Heart left ventricle (tissue), 16 donors: ENCODE results near the gene TMEM217. TPM values are rescaled to one million over a fixed set of nuclear protein-coding genes. Genes with fewer than 3 reads are reported as not detected.

ENCODE experiments used
- ATAC-seq, 4 donors: fragments of 200-7000 bp; cut with Tn5 transposase; one replicate each; pipeline ENCODE4 v1.9.1; 2020 to 2022; ENCODE audit warnings: moderate library complexity in 4 of 4, mild to moderate bottlenecking in 3 of 4, moderate number of reproducible peaks in 1 of 4
- DNase-seq, 5 donors: peaks; one replicate each; pipeline ENCODE4 v3.0.0-alpha.2; 2020
- H3K27ac ChIP-seq, 12 donors: fragments of 200-600 bp; sonication (generic) in 4 of 12; one replicate each; pipeline versions ENCODE4 v1.5.0 to v1.8.0; 2016 to 2022; ENCODE audit warnings: mild to moderate bottlenecking in 2 of 12
- H3K27me3 ChIP-seq, 9 donors: fragments of 200-600 bp; sonication (generic) in 2 of 9; one replicate each; pipeline versions ENCODE4 v1.5.1 to v1.8.0; 2016 to 2022; ENCODE audit warnings: mild to moderate bottlenecking in 3 of 9
- H3K36me3 ChIP-seq, 9 donors: fragments of 200-600 bp; sonication (generic) in 2 of 9; one replicate each; pipeline versions ENCODE4 v1.5.0 to v1.8.0; 2018 to 2022; ENCODE audit warnings: mild to moderate bottlenecking in 2 of 9
- H3K4me1 ChIP-seq, 12 donors: fragments of 200-600 bp; sonication (generic) in 4 of 12; one replicate each; pipeline versions ENCODE4 v1.5.0 to v1.8.0; 2016 to 2022; ENCODE audit warnings: mild to moderate bottlenecking in 3 of 12
- H3K4me3 ChIP-seq, 12 donors: fragments of 200-600 bp; sonication (generic) in 4 of 12; one replicate each; pipeline versions ENCODE4 v1.5.0 to v1.8.0; 2017 to 2022; ENCODE audit warnings: mild to moderate bottlenecking in 9 of 12, moderate library complexity in 4 of 12
- H3K9me3 ChIP-seq, 12 donors: fragments of 200-600 bp; sonication (generic) in 4 of 12; one replicate each; pipeline versions ENCODE4 v1.5.0 to v1.8.0; 2016 to 2022; ENCODE audit warnings: mild to moderate bottlenecking in 1 of 12
- CTCF ChIP-seq, 12 donors: fragments of 200-600 bp; sonication (generic) in 4 of 12; IDR thresholded peaks; one replicate each; pipeline versions ENCODE4 v1.5.0 to v1.8.0; 2018 to 2022; ENCODE audit warnings: antibody characterized with exemption in 12 of 12, mild to moderate bottlenecking in 5 of 12
- POLR2A ChIP-seq, 2 donors: fragments of 450-650 bp; IDR thresholded peaks; one replicate each; pipeline ENCODE4 v1.6.1; 2017; ENCODE audit warnings: antibody characterized with exemption in 2 of 2, mild to moderate bottlenecking in 2 of 2, moderate library complexity in 2 of 2
- WGBS, 4 donors: extraction: QIAGEN DNeasy Blood & Tissue Kit in 2 of 4; methylation state at CpG; one replicate each; pipeline versions ENCODE4 v1.1.5 to v1.1.7; 2013 to 2018; 5-methylcytosine and 5-hydroxymethylcytosine counted together
- intact Hi-C, 10 donors: fragments of 100-400 bp; cut with DNase I; formaldehyde crosslinking; loops; one replicate each; pipeline versions ENCODE4 v1.11.1 to v1.14.2; 2022
- polyA plus RNA-seq, 2 donors: library from polyadenylated mRNA; stranded (reverse); fragments of 200-250 nt; gene quantifications; one replicate each; pipeline ENCODE4 v1.2.3, GENCODE V29; 2013
- total RNA-seq, 9 donors: library from RNA; depleted of rRNA in 2 of 9; stranded (reverse); fragments of >200 nt in 2 of 9; fragmentation: NEBNext Ultra II Directional in 3 of 9; extraction: Animal tissue kit (Norgen Biotek cat#: 25700) in 3 of 9; gene quantifications; one replicate each; pipeline versions ENCODE4 v1.1.0 to v1.2.4, GENCODE V29; 2016 to 2023
- donor health status: ischemic (EF 13 %, LVEDD 7.1; RV severe dilation, severe dysfunction).
- donor health status: healthy with polysubstance abuse.
- donor health status: DM: no; HTN: yes; CAD: no.
- donor health status: DM: no; HTN: no; CAD: no.
- donor health status: ischemic (EF 25% LVEDD 6.9; RV normal size, moderate dysfunction).
- donor health status: ischemic (EF 25% LVEDD 5.7; RV mildly dilated, moderate dysfunction).
- donor health status: healthy.
- donor health status: DM: yes; HTN: yes; CAD: no.
- donor health status: ischemic (EF 35%, LVEDD 5.7; RV mildly dilated, moderate dysfunction).
- donor health status: nonischemic (EF 11% LVEDD 7.7; RV severe dilation, severe dysfunction).
- donor health status: DM: yes; HTN: yes; CAD: no.
- donor health status: PGD.
- donor health status: ischemic (EF 29% LVEDD 5.4; RV normal size, mild dysfunction).
- donor health status: nonischemic (EF 23%, LVEDD 6.1; RV moderate dilation, normal function).

Gene TMEM217
- total and polyA plus RNA-seq, 11 donors: 0.15 to 2.1 (median 0.65) TPM; not detected in 3

GRCh38 chr6:37279366-37280134 is 21.6 kb upstream of the TMEM217 start:
- Histone ChIP-seq H3K4me3 (no peak overlapping the region), H3K9me3 (no peaks in the 10 kb centered on the region), H3K27ac (peak overlapping the region in 11 of 12 donors; percentile 6 to 78 (median 54)), H3K4me1 (peaks cover 0 to 40% (median 33%) of the 10 kb centered on the region in 12 donors), H3K36me3 (peaks cover 0 to 48% (median 30%) of the 10 kb centered on the region in 9 donors), H3K27me3 (no peaks in the 10 kb centered on the region)
- ATAC-seq: peak; percentile 14 to 76 (median 58)
- TF ChIP-seq CTCF (IDR thresholded peaks at IDR 0.05) (no peak), POLR2A (IDR thresholded peaks at IDR 0.05) (no peak)
- peak in 1 of 5 donors; percentile 23 for DNase-seq
- WGBS, 4 donors: 72 to 78% (median 76%) methylated on average over 9 of the region's 9 CpGs
- intact Hi-C loops: no loop called here

- no peak for TF ChIP-seq CTCF (IDR thresholded peaks at IDR 0.05)
- TF ChIP-seq POLR2A (IDR thresholded peaks at IDR 0.05): no peak
Measured at GRCh38 chr6:37277001-37277409, 19.1 kb upstream of the TMEM217 start.

GRCh38 chr6:37275350-37275749 is 17.4 kb upstream of the TMEM217 start:
- ATAC-seq (no peak), DNase-seq (no peak)
- intact Hi-C loops: no loop called here
- 86 to 100% (median 97%) methylated on average over 1 of the region's 1 CpG for WGBS, 4 donors
- H3K9me3 ChIP-seq: no peaks in the 10 kb centered on the region
- no peaks in the 10 kb centered on the region for H3K27me3 ChIP-seq
- peaks cover 0 to 38% (median 12%) of the 10 kb centered on the region in 12 donors for H3K4me1 ChIP-seq
- H3K4me3 ChIP-seq: no peak overlapping the region
- H3K27ac ChIP-seq: no peak overlapping the region
- peaks cover 0 to 25% (median 12%) of the 10 kb centered on the region in 9 donors for H3K36me3 ChIP-seq
- TF ChIP-seq CTCF (IDR thresholded peaks at IDR 0.05) (no peak), POLR2A (IDR thresholded peaks at IDR 0.05) (no peak)

More at GRCh38 chr6:37277001-37277409, 19.1 kb upstream of the TMEM217 start:
- H3K27me3 ChIP-seq: no peaks in the 10 kb centered on the region
- ATAC-seq (no peak), DNase-seq (no peak)
- no peak overlapping the region for H3K27ac ChIP-seq
- 84 to 96% (median 94%) methylated on average over 6 of the region's 6 CpGs for WGBS, 4 donors
- intact Hi-C loops: no loop called here
- peaks cover 0 to 40% (median 16%) of the 10 kb centered on the region in 12 donors for H3K4me1 ChIP-seq
- no peak overlapping the region for H3K4me3 ChIP-seq
- H3K36me3 ChIP-seq: peaks cover 0 to 31% (median 9%) of the 10 kb centered on the region in 9 donors
- no peaks in the 10 kb centered on the region for H3K9me3 ChIP-seq

- Histone ChIP-seq H3K27me3 (no peaks in the 10 kb centered on the region), H3K4me1 (peaks cover 0 to 24% (median 0%) of the 10 kb centered on the region in 12 donors), H3K9me3 (no peaks in the 10 kb centered on the region), H3K36me3 (peaks cover 0 to 28% (median 18%) of the 10 kb centered on the region in 9 donors), H3K27ac (no peak overlapping the region), H3K4me3 (no peak overlapping the region)
- no peak for ATAC-seq
- WGBS, 4 donors: 83 to 87% (median 86%) methylated on average over 3 of the region's 3 CpGs
- no peak for TF ChIP-seq CTCF (IDR thresholded peaks at IDR 0.05)
- TF ChIP-seq POLR2A (IDR thresholded peaks at IDR 0.05): no peak
- intact Hi-C loops: no loop called here
- DNase-seq: no peak
Measured at GRCh38 chr6:37273690-37274089, 15.7 kb upstream of the TMEM217 start.
